Measurements from ENCODE around the gene CBLN3. TPM values are rescaled to one million over a fixed set of nuclear protein-coding genes. Genes with fewer than 3 reads are reported as not detected.

Gene CBLN3
- total RNA-seq, 1 experiment from 2014 or later, result 0.94 TPM

DNA sequence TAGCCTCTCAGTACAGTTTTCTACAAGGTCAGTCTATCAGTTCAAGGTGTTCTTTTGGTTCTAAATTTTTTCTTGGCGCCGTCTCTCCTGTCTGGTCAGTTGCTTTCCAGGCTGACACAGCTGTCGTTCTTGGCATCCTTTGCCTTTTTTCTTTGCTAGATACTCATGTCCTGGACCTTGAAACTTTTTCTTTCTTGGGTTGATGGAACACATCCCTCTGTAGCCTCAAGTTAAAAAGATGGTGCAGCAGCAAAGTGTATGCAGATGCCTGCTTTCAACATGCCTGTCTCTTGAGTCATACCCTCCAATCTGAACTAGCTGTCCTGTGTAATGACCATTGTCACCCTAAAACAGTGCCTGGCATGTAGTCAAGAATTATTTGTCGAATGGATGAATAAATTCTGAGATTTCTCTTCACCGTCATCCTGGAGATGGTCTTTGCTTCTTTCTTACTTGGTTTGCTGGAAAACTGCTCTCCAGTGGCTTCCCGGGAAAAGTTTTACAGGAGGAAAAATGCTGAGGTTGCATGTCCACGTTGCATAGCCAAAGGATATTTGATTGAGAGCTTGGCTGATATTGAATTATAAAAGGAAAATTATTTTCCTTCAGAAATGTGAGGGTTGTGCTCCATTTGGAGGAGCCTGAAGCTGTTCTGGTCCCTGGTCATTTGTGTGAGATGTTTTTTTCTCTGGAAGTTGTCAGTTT, 26.0 kb downstream of the CBLN3 start (continued):
- TF ChIP-seq SMAD3 (CRISPR knock-in tag; IDR thresholded peaks at IDR 0.05; ENCODE audit: borderline replicate concordance) (no peak), MYBL2 (CRISPR knock-in tag; IDR thresholded peaks at IDR 0.05) (no peak), ZNF232 (CRISPR knock-in tag; IDR thresholded peaks at IDR 0.05) (no peak), ZNF416 (CRISPR knock-in tag; IDR thresholded peaks at IDR 0.05) (no peak), ZNF396 (CRISPR knock-in tag; IDR thresholded peaks at IDR 0.05; ENCODE audit: borderline replicate concordance) (no peak), SOX15 (CRISPR knock-in tag; IDR thresholded peaks at IDR 0.05) (no peak), TEAD4 (CRISPR knock-in tag; IDR thresholded peaks at IDR 0.05) (no peak), FOXP1 (CRISPR knock-in tag; IDR thresholded peaks at IDR 0.05; ENCODE audit: borderline replicate concordance) (no peak), ZSCAN18 (CRISPR knock-in tag; IDR thresholded peaks at IDR 0.05) (no peak), STAT6 (CRISPR knock-in tag; conservative IDR thresholded peaks at IDR 0.05; ENCODE audit: low read depth) (no peak)
- TF ChIP-seq, protein P1, sequence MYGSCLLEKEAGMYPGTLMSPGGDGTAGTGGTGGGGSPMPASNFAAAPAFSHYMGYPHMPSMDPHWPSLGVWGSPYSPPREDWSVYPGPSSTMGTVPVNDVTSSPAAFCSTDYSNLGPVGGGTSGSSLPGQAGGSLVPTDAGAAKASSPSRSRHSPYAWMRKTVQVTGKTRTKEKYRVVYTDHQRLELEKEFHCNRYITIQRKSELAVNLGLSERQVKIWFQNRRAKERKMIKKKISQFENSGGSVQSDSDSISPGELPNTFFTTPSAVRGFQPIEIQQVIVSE (CRISPR knock-in tag; IDR thresholded peaks at IDR 0.05; ENCODE audit: borderline replicate concordance), result no peak
- TF ChIP-seq, protein P2, sequence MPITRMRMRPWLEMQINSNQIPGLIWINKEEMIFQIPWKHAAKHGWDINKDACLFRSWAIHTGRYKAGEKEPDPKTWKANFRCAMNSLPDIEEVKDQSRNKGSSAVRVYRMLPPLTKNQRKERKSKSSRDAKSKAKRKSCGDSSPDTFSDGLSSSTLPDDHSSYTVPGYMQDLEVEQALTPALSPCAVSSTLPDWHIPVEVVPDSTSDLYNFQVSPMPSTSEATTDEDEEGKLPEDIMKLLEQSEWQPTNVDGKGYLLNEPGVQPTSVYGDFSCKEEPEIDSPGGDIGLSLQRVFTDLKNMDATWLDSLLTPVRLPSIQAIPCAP (CRISPR knock-in tag; IDR thresholded peaks at IDR 0.05), result no peak

DNA sequence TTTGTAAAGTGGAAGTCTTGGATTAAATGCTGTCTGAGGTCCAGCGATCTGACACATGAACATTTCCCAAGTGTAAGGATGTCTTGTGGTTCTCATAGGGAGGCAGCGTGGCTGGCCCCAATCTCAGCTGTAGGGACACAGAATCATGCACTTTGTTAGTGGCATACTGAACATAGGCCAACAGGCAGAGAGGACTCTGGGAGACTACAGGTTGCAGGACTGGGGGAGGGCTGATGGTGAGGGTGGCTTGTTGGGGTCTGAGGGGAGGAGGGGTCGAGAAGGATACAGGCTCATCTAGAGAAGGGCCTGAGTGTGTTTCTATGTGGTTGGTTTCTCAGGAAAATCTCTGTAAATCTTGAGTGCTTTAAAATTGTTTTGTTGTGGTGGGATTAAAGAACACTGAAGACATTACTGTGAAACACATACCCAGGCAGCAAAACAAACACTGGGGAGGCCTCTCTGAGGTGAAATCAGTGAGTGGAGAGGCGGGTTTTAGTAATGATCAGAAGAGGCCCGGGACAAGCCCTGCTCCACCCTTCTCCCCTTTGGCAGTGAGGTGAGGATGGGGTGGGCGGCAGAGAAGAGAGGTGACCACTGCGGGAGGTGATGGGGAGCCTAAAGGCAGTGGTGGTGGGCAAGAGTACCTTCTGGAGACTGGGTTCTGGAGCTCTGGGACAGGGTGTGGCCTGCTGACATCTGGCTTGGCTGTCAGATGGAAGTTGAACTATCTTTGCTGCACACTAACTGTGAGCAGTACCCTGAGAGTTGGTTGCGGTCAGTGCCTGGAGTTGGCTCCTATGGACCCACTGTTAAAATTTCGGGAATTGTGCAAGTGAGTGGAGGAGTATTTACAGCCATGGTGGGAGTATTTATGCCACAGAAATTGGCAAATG, 27.4 kb downstream of the CBLN3 start:
- Mint-ChIP-seq H3K36me3 (no peaks in the 10 kb centered on the region), H3K4me1 (peaks cover 45% of the 10 kb centered on the region), H3K27me3 (ENCODE audit: low read depth) (peaks cover 8% of the 10 kb centered on the region), H3K4me3 (no peak overlapping the region), H3K27ac (no peak overlapping the region), H3K9me3 (no peaks in the 10 kb centered on the region)
- POLR2A ChIA-PET, result no interaction called here
- ATAC-seq, result no peak
- DNase-seq (ENCODE audit: low spot score), result no peak
- CTCF ChIA-PET, result interaction anchor here (1.1 to 4.3 kb wide), 3 partner anchors 29 to 36 kb away, joined by 7 to 66 read pairs (median 30); partner anchors contain the start of genes CBLN3 and KHNYN
- no peak for TF ChIP-seq E2F5 (CRISPR knock-in tag; IDR thresholded peaks at IDR 0.05)
- no peak for TF ChIP-seq FOXK1 (CRISPR knock-in tag; IDR thresholded peaks at IDR 0.05)
- no peak for TF ChIP-seq JAZF1 (CRISPR knock-in tag; IDR thresholded peaks at IDR 0.05)
- no peak for TF ChIP-seq GTF2I (CRISPR knock-in tag; conservative IDR thresholded peaks at IDR 0.05)
- TF ChIP-seq, protein P2 (CRISPR knock-in tag; IDR thresholded peaks at IDR 0.05), result no peak
- TF ChIP-seq, protein P3, sequence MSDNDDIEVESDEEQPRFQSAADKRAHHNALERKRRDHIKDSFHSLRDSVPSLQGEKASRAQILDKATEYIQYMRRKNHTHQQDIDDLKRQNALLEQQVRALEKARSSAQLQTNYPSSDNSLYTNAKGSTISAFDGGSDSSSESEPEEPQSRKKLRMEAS (CRISPR knock-in tag; IDR thresholded peaks at IDR 0.05), result no peak
